ENCODE measurements around the gene TMEM108. TPM values are rescaled to one million over a fixed set of nuclear protein-coding genes. Genes with fewer than 3 reads are reported as not detected.

TMEM108 gene
- total and polyA plus RNA-seq, 2 donors, result 2.3 to 23.8 TPM

- 92% methylated on average over 3 of the region's 3 CpGs for WGBS
- no peak overlapping the region for H3K4me3 ChIP-seq (ENCODE audit: low read depth, low read length)
- no peaks in the 10 kb centered on the region for H3K4me1 ChIP-seq (ENCODE audit: insufficient read depth)
- H3K27ac ChIP-seq (ENCODE audit: low read depth), result no peak overlapping the region
- no peak for DNase-seq (ENCODE audit: extremely low spot score)
- H3K36me3 ChIP-seq (ENCODE audit: insufficient read depth), result no peaks in the 10 kb centered on the region
Observed at GRCh38 chr3:133113927-133114597, 75.9 kb downstream of the TMEM108 start.

GRCh38 chr3:133115176-133115575 lies 77.0 kb downstream of the TMEM108 start:
- Histone ChIP-seq H3K36me3 (ENCODE audit: insufficient read depth) (no peaks in the 10 kb centered on the region), H3K4me1 (ENCODE audit: insufficient read depth) (no peaks in the 10 kb centered on the region), H3K27ac (ENCODE audit: low read depth) (no peak overlapping the region), H3K4me3 (ENCODE audit: low read depth, low read length) (no peak overlapping the region)
- DNase-seq (ENCODE audit: extremely low spot score), result no peak
- WGBS, result 59% methylated on average over 1 of the region's 1 CpG

GRCh38 chr3:133117342-133117741 lies 79.2 kb downstream of the TMEM108 start:
- Histone ChIP-seq H3K4me3 (ENCODE audit: low read depth, low read length) (no peak overlapping the region), H3K4me1 (ENCODE audit: insufficient read depth) (no peaks in the 10 kb centered on the region), H3K36me3 (ENCODE audit: insufficient read depth) (no peaks in the 10 kb centered on the region), H3K27ac (ENCODE audit: low read depth) (no peak overlapping the region)
- no peak for DNase-seq (ENCODE audit: extremely low spot score)

- DNase-seq (ENCODE audit: extremely low spot score), result no peak
- no peak overlapping the region for H3K4me3 ChIP-seq (ENCODE audit: low read depth, low read length)
- H3K36me3 ChIP-seq (ENCODE audit: insufficient read depth), result no peaks in the 10 kb centered on the region
- 22% methylated on average over 2 of the region's 2 CpGs for WGBS
- H3K4me1 ChIP-seq (ENCODE audit: insufficient read depth), result no peaks in the 10 kb centered on the region
- H3K27ac ChIP-seq (ENCODE audit: low read depth), result no peak overlapping the region
Observed at GRCh38 chr3:133119176-133119575, 81.0 kb downstream of the TMEM108 start.

- Histone ChIP-seq H3K36me3 (ENCODE audit: insufficient read depth) (no peaks in the 10 kb centered on the region), H3K4me1 (ENCODE audit: insufficient read depth) (no peaks in the 10 kb centered on the region), H3K4me3 (ENCODE audit: low read depth, low read length) (no peak overlapping the region), H3K27ac (ENCODE audit: low read depth) (no peak overlapping the region)
- no peak for DNase-seq (ENCODE audit: extremely low spot score)
- WGBS, result 75% methylated on average over 3 of the region's 3 CpGs
Observed at GRCh38 chr3:133121450-133121849, 83.3 kb downstream of the TMEM108 start.

GRCh38 chr3:133123636-133124035 lies 85.4 kb downstream of the TMEM108 start:
- Histone ChIP-seq H3K4me1 (ENCODE audit: insufficient read depth) (no peaks in the 10 kb centered on the region), H3K27ac (ENCODE audit: low read depth) (no peak overlapping the region), H3K4me3 (ENCODE audit: low read depth, low read length) (no peak overlapping the region), H3K36me3 (ENCODE audit: insufficient read depth) (no peaks in the 10 kb centered on the region)
- DNase-seq (ENCODE audit: extremely low spot score), result no peak
- WGBS, result 72% methylated on average over 1 of the region's 1 CpG

- Histone ChIP-seq H3K27ac (ENCODE audit: low read depth) (no peak overlapping the region), H3K36me3 (ENCODE audit: insufficient read depth) (no peaks in the 10 kb centered on the region), H3K4me3 (ENCODE audit: low read depth, low read length) (no peak overlapping the region), H3K4me1 (ENCODE audit: insufficient read depth) (no peaks in the 10 kb centered on the region)
- no peak for DNase-seq (ENCODE audit: extremely low spot score)
- WGBS, result 29% methylated on average over 6 of the region's 6 CpGs
Observed at GRCh38 chr3:133124511-133124910, 86.3 kb downstream of the TMEM108 start.

- Histone ChIP-seq H3K4me1 (ENCODE audit: insufficient read depth) (no peaks in the 10 kb centered on the region), H3K36me3 (ENCODE audit: insufficient read depth) (no peaks in the 10 kb centered on the region), H3K27ac (ENCODE audit: low read depth) (no peak overlapping the region), H3K4me3 (ENCODE audit: low read depth, low read length) (no peak overlapping the region)
- 76% methylated on average over 4 of the region's 4 CpGs for WGBS
- DNase-seq (ENCODE audit: extremely low spot score), result no peak
Observed at GRCh38 chr3:133125171-133125570, 87.0 kb downstream of the TMEM108 start.

- DNase-seq (ENCODE audit: extremely low spot score), result no peak
- no peak overlapping the region for H3K27ac ChIP-seq (ENCODE audit: low read depth)
- 80% methylated on average over 2 of the region's 2 CpGs for WGBS
- H3K4me3 ChIP-seq (ENCODE audit: low read depth, low read length), result no peak overlapping the region
- H3K36me3 ChIP-seq (ENCODE audit: insufficient read depth), result no peaks in the 10 kb centered on the region
- no peaks in the 10 kb centered on the region for H3K4me1 ChIP-seq (ENCODE audit: insufficient read depth)
Observed at GRCh38 chr3:133125802-133126201, 87.6 kb downstream of the TMEM108 start.

- no peaks in the 10 kb centered on the region for H3K4me1 ChIP-seq (ENCODE audit: insufficient read depth)
- WGBS, result 92% methylated on average over 2 of the region's 2 CpGs
- H3K27ac ChIP-seq (ENCODE audit: low read depth), result no peak overlapping the region
- no peaks in the 10 kb centered on the region for H3K36me3 ChIP-seq (ENCODE audit: insufficient read depth)
- no peak for DNase-seq (ENCODE audit: extremely low spot score)
- H3K4me3 ChIP-seq (ENCODE audit: low read depth, low read length), result no peak overlapping the region
Observed at GRCh38 chr3:133127381-133127780, 89.2 kb downstream of the TMEM108 start.

- Histone ChIP-seq H3K27ac (ENCODE audit: low read depth) (no peak overlapping the region), H3K4me3 (ENCODE audit: low read depth, low read length) (no peak overlapping the region), H3K36me3 (ENCODE audit: insufficient read depth) (no peaks in the 10 kb centered on the region), H3K4me1 (ENCODE audit: insufficient read depth) (no peaks in the 10 kb centered on the region)
- DNase-seq (ENCODE audit: extremely low spot score), result no peak
- 56% methylated on average over 1 of the region's 1 CpG for WGBS
Observed at GRCh38 chr3:133130168-133130567, 92.0 kb downstream of the TMEM108 start.

- WGBS, result 85% methylated on average over 5 of the region's 5 CpGs
- H3K4me1 ChIP-seq (ENCODE audit: insufficient read depth), result no peaks in the 10 kb centered on the region
- H3K36me3 ChIP-seq (ENCODE audit: insufficient read depth), result no peaks in the 10 kb centered on the region
- H3K27ac ChIP-seq (ENCODE audit: low read depth), result no peak overlapping the region
- H3K4me3 ChIP-seq (ENCODE audit: low read depth, low read length), result no peak overlapping the region
- DNase-seq (ENCODE audit: extremely low spot score), result no peak
Observed at GRCh38 chr3:133135306-133135705, 97.1 kb downstream of the TMEM108 start.

- 86% methylated on average over 2 of the region's 2 CpGs for WGBS
- no peaks in the 10 kb centered on the region for H3K4me1 ChIP-seq (ENCODE audit: insufficient read depth)
- no peak overlapping the region for H3K27ac ChIP-seq (ENCODE audit: low read depth)
- DNase-seq (ENCODE audit: extremely low spot score), result no peak
- H3K4me3 ChIP-seq (ENCODE audit: low read depth, low read length), result no peak overlapping the region
- H3K36me3 ChIP-seq (ENCODE audit: insufficient read depth), result no peaks in the 10 kb centered on the region
Observed at GRCh38 chr3:133136114-133137041, 98.2 kb downstream of the TMEM108 start.

Measured in urinary bladder (tissue), 4 donors.